Measurements from ENCODE around the gene TP53I11. TPM values are rescaled to one million over a fixed set of nuclear protein-coding genes. Genes with fewer than 3 reads are reported as not detected.

The TP53I11 gene
- total and polyA plus RNA-seq, 2 donors (not counting 1 experiment from before 2014, with no cell fraction given) = 25.0 to 229 TPM

GRCh38 chr11:44968510-44968909 lies 17.8 kb upstream of the TP53I11 start:
- Histone ChIP-seq H3K4me3 (ENCODE audit: control extremely low read depth in 1 of 5, extremely low read depth in 1 of 5, insufficient read depth in 1 of 5, low read depth in 2 of 5, low read length in 4 of 5) (no peak overlapping the region), H3K27me3 (replicated peaks in 1 of 4; ENCODE audit: control extremely low read depth in 1 of 4, control insufficient read depth in 3 of 4, insufficient read depth in 4 of 4, low read length in 3 of 4) (no peaks in the 10 kb centered on the region), H4K20me1 (ENCODE audit: control insufficient read depth, insufficient read depth, low read length, poor library complexity, severe bottlenecking) (no peaks in the 10 kb centered on the region), H3K36me3 (replicated peaks in 1 of 2; ENCODE audit: control extremely low read depth in 1 of 2, control insufficient read depth in 1 of 2, extremely low read depth in 1 of 2, insufficient read depth in 2 of 2, low read length in 1 of 2) (no peaks in the 10 kb centered on the region), H3K9ac (ENCODE audit: low read length) (no peak overlapping the region), H3K79me2 (ENCODE audit: control insufficient read depth, insufficient read depth, low read length) (no peaks in the 10 kb centered on the region), H3K9me3 (ENCODE audit: control extremely low read depth in 1 of 3, control insufficient read depth in 2 of 3, insufficient read depth in 1 of 3, low read length in 2 of 3) (no peaks in the 10 kb centered on the region), H2AFZ (ENCODE audit: insufficient read depth, low read depth, low read length, poor library complexity, severe bottlenecking) (no peak overlapping the region), H3K4me2 (replicated peaks; ENCODE audit: low read depth, low read length, poor library complexity, severe bottlenecking) (no peak overlapping the region), H3K27ac (ENCODE audit: low read length in 2 of 2) (no peak overlapping the region), H3K4me1 (ENCODE audit: control insufficient read depth in 2 of 2, insufficient read depth in 2 of 2, low read length in 2 of 2) (no peaks in the 10 kb centered on the region)
- TF ChIP-seq CTCF (IDR thresholded peaks at IDR 0.05) (no peak), EZH2 (IDR thresholded peaks at IDR 0.05; ENCODE audit: borderline replicate concordance, insufficient read depth, low read depth, low read length, poor library complexity, severe bottlenecking) (no peak)
- no peak for ATAC-seq (ENCODE audit: low read depth)
- ChIA-PET CTCF (interaction anchor here (1.0 to 1.4 kb wide), 2 partner anchors 10 to 33 kb away, joined by 3 to 4 read pairs; no protein-coding TSS in a partner anchor), POLR2A (no interaction called here)
- intact Hi-C loops (cut with micrococcal nuclease) = no loop called here
- WGBS (ENCODE audit: insufficient coverage) = 92% methylated on average over 3 of the region's 3 CpGs
- no peak overlapping the region for H3K4me3 Mint-ChIP-seq
- no peaks in the 10 kb centered on the region for H3K27me3 Mint-ChIP-seq
- no peaks in the 10 kb centered on the region for H3K9me3 Mint-ChIP-seq (ENCODE audit: insufficient read depth)
- H3K27ac Mint-ChIP-seq = no peak overlapping the region
- no peak for DNase-seq
- peaks cover 3% of the 10 kb centered on the region for H3K4me1 Mint-ChIP-seq

GRCh38 chr11:44967930-44968496 lies 17.3 kb upstream of the TP53I11 start:
- TF ChIP-seq CTCF (IDR thresholded peaks at IDR 0.05) (no peak), EZH2 (IDR thresholded peaks at IDR 0.05; ENCODE audit: borderline replicate concordance, insufficient read depth, low read depth, low read length, poor library complexity, severe bottlenecking) (no peak)
- CTCF ChIA-PET = interaction anchor here (1.0 to 1.4 kb wide), 2 partner anchors 10 to 32 kb away, joined by 3 to 4 read pairs; no protein-coding TSS in a partner anchor
- no peak overlapping the region for H3K27ac ChIP-seq (ENCODE audit: low read length in 2 of 2)
- intact Hi-C loops (cut with micrococcal nuclease) = no loop called here
- no peak overlapping the region for H3K4me2 ChIP-seq (replicated peaks; ENCODE audit: low read depth, low read length, poor library complexity, severe bottlenecking)
- peaks cover 3% of the 10 kb centered on the region for H3K4me1 Mint-ChIP-seq
- DNase-seq (no peak), ATAC-seq (ENCODE audit: low read depth) (no peak)
- H4K20me1 ChIP-seq (ENCODE audit: control insufficient read depth, insufficient read depth, low read length, poor library complexity, severe bottlenecking) = no peaks in the 10 kb centered on the region
- no peaks in the 10 kb centered on the region for H3K79me2 ChIP-seq (ENCODE audit: control insufficient read depth, insufficient read depth, low read length)
- WGBS (ENCODE audit: insufficient coverage) = 100% methylated on average over 2 of the region's 3 CpGs
- no peak overlapping the region for H2AFZ ChIP-seq (ENCODE audit: insufficient read depth, low read depth, low read length, poor library complexity, severe bottlenecking)
- no peak overlapping the region for H3K4me3 Mint-ChIP-seq
- POLR2A ChIA-PET = no interaction called here
- H3K4me1 ChIP-seq (ENCODE audit: control insufficient read depth in 2 of 2, insufficient read depth in 2 of 2, low read length in 2 of 2) = no peaks in the 10 kb centered on the region
- H3K9ac ChIP-seq (ENCODE audit: low read length) = no peak overlapping the region
- H3K9me3 Mint-ChIP-seq (ENCODE audit: insufficient read depth) = no peaks in the 10 kb centered on the region
- no peaks in the 10 kb centered on the region for H3K27me3 ChIP-seq (replicated peaks in 1 of 4; ENCODE audit: control extremely low read depth in 1 of 4, control insufficient read depth in 3 of 4, insufficient read depth in 4 of 4, low read length in 3 of 4)
- H3K27ac Mint-ChIP-seq = no peak overlapping the region
- H3K4me3 ChIP-seq (ENCODE audit: control extremely low read depth in 1 of 5, extremely low read depth in 1 of 5, insufficient read depth in 1 of 5, low read depth in 2 of 5, low read length in 4 of 5) = no peak overlapping the region
- no peaks in the 10 kb centered on the region for H3K9me3 ChIP-seq (ENCODE audit: control extremely low read depth in 1 of 3, control insufficient read depth in 2 of 3, insufficient read depth in 1 of 3, low read length in 2 of 3)
- no peaks in the 10 kb centered on the region for H3K36me3 ChIP-seq (replicated peaks in 1 of 2; ENCODE audit: control extremely low read depth in 1 of 2, control insufficient read depth in 1 of 2, extremely low read depth in 1 of 2, insufficient read depth in 2 of 2, low read length in 1 of 2)
- no peaks in the 10 kb centered on the region for H3K27me3 Mint-ChIP-seq

Data from B cell (primary cell).